GM23248 (cell line): ENCODE data around the gene SEPTIN12.

Source experiments
- EZH2 ChIP-seq: fragments of 200-600 bp; sonication (generic); IDR thresholded peaks from 2 replicates; pipeline ENCODE4 v1.6.1; 2018; ENCODE audit warnings: antibody characterized with exemption, mild to moderate bottlenecking; ENCODE audit not compliant: insufficient read depth, poor library complexity, severe bottlenecking
- EZH2phosphoT487 ChIP-seq: fragments of 200-600 bp; sonication (generic); IDR thresholded peaks from 2 replicates; pipeline ENCODE4 v1.6.1; 2018; ENCODE audit warnings: antibody characterized with exemption, moderate library complexity, mild to moderate bottlenecking, low read depth; ENCODE audit not compliant: insufficient read depth

- TF ChIP-seq EZH2phosphoT487 (no peak), EZH2 (no peak)
Measured at GRCh38 chr16:4777339-4778049, 10.7 kb downstream of the SEPTIN12 start.
